DOHH2 (cell line): ENCODE data around the gene RGS10.

Source experiments
- CTCF ChIP-seq: fragments of 200-600 bp; sonication (generic); IDR thresholded peaks from one replicate; pipeline ENCODE4 v1.5.1; 2014; ENCODE audit warnings: antibody characterized with exemption, mild to moderate bottlenecking, low read depth, low read length; ENCODE audit not compliant: poor library complexity, severe bottlenecking
- EZH2phosphoT487 ChIP-seq: fragments of 200-600 bp; sonication (generic); IDR thresholded peaks from 2 replicates; pipeline ENCODE4 v1.6.1; 2017; ENCODE audit warnings: borderline replicate concordance, mild to moderate bottlenecking, antibody characterized with exemption, low read length, moderate library complexity, mixed read lengths

GRCh38 chr10:119505131-119505551 lies 37.4 kb downstream of the RGS10 start:
- TF ChIP-seq CTCF (no peak), EZH2phosphoT487 (no peak)
